SK-N-SH (cell line): ENCODE measurements around the gene TMPRSS15. TPM values are rescaled to one million over a fixed set of nuclear protein-coding genes. Genes with fewer than 3 reads are reported as not detected.

ENCODE experiments used
- CTCF ChIA-PET: fragments of 300-600, 350-600 bp; formaldehyde crosslinking; extraction: SDS; loops from one replicate; lab custom pipeline; 2021; lab: Yijun Ruan, JAX
- POLR2A ChIA-PET: fragments of 350-600 bp; sonication (Branson Sonifier 250); formaldehyde crosslinking; extraction: SDS; loops from one replicate; lab custom pipeline; 2020; ENCODE audit warnings: antibody characterized with exemption, inconsistent platforms; lab: Yijun Ruan, JAX
- DNase-seq: peaks from one replicate; pipeline ENCODE4 v3.0.0; 2012
- H2AFZ ChIP-seq: fragments of 200-600 bp; sonication (generic); 2 replicates; pipeline ENCODE4 v1.8.1; 2016; ENCODE audit warnings: antibody characterized with exemption, mild to moderate bottlenecking, low read depth
- H3F3A ChIP-seq: fragments of 200-600 bp; sonication (generic); replicated peaks from 2 replicates; pipeline ENCODE3; 2016; ENCODE audit warnings: antibody characterized with exemption, mild to moderate bottlenecking; ENCODE audit not compliant: insufficient read depth
- H3K27ac ChIP-seq, 2 experiments: fragments of 200-500 bp in 1 of 2; fragments of 200-600 bp in 1 of 2; sonication (Bioruptor generic) in 1 of 2; sonication (generic), shearing (Covaris generic) in 1 of 2; 2 replicates each; pipeline versions ENCODE4 v1.5.1 to v1.6.1; 2014 to 2016; ENCODE audit warnings: low read depth in 2 of 2, inconsistent platforms in 1 of 2, low read length in 1 of 2, mild to moderate bottlenecking in 1 of 2, mixed read lengths in 1 of 2
- H3K27me3 ChIP-seq: fragments of 200-600 bp; sonication (generic), shearing (Covaris generic); 2 replicates; pipeline ENCODE4 v1.6.1; 2016; ENCODE audit warnings: mixed run types; ENCODE audit not compliant: insufficient read depth
- H3K36me3 ChIP-seq, 2 experiments: fragments of 200-500 bp in 1 of 2; fragments of 200-600 bp in 1 of 2; sonication (Bioruptor generic) in 1 of 2; sonication (generic) in 1 of 2; replicated peaks in 1 of 2; 2 replicates each; pipeline versions ENCODE3 to v1.5.1; 2014 to 2016; ENCODE audit warnings: low read length in 1 of 2, mild to moderate bottlenecking in 1 of 2; ENCODE audit not compliant: insufficient read depth in 2 of 2, control insufficient read depth in 1 of 2
- H3K4me1 ChIP-seq, 2 experiments: fragments of 200-500 bp in 1 of 2; fragments of 200-600 bp in 1 of 2; sonication (Bioruptor generic) in 1 of 2; sonication (generic), shearing (Covaris generic) in 1 of 2; 2 replicates each; pipeline versions ENCODE4 v1.5.1 to v1.6.1; 2014 to 2016; ENCODE audit warnings: low read depth in 1 of 2, low read length in 1 of 2, mixed run types in 1 of 2; ENCODE audit not compliant: insufficient read depth in 2 of 2, control insufficient read depth in 1 of 2
- H3K4me2 ChIP-seq: fragments of 200-600 bp; sonication (generic), shearing (Covaris generic); 2 replicates; pipeline ENCODE4 v1.6.1; 2017; ENCODE audit warnings: mixed run types
- H3K4me3 ChIP-seq, 2 experiments: fragments of 200-500 bp in 1 of 2; fragments of 200-600 bp in 1 of 2; sonication (Bioruptor generic) in 1 of 2; sonication (generic), shearing (Covaris generic) in 1 of 2; 2 replicates each; pipeline versions ENCODE4 v1.5.1 to v1.8.1; 2014 to 2016; ENCODE audit warnings: low read depth in 2 of 2, inconsistent platforms in 1 of 2, low read length in 1 of 2, mild to moderate bottlenecking in 1 of 2, mixed read lengths in 1 of 2, moderate library complexity in 1 of 2
- H3K79me2 ChIP-seq: fragments of 200-600 bp; sonication (generic); 2 replicates; pipeline ENCODE4 v1.8.1; 2017; ENCODE audit warnings: mild to moderate bottlenecking; ENCODE audit not compliant: insufficient read depth
- H3K9ac ChIP-seq: fragments of 200-600 bp; sonication (generic); 2 replicates; pipeline ENCODE4 v1.6.1; 2017; ENCODE audit warnings: mixed run types
- H3K9me2 ChIP-seq: fragments of 200-600 bp; sonication (generic); 2 replicates; pipeline ENCODE4 v1.6.1; 2017; ENCODE audit warnings: mixed run types
- H3K9me3 ChIP-seq: fragments of 200-600 bp; sonication (generic); 2 replicates; pipeline ENCODE4 v1.6.1; 2017; ENCODE audit warnings: mixed run types, mild to moderate bottlenecking, moderate library complexity
- H4K20me1 ChIP-seq: fragments of 200-600 bp; sonication (generic); 2 replicates; pipeline ENCODE4 v1.6.1; 2017; ENCODE audit warnings: mild to moderate bottlenecking, mixed run types; ENCODE audit not compliant: insufficient read depth
- CHD2 ChIP-seq: fragments of 150-350 bp; IDR thresholded peaks from 2 replicates; pipeline ENCODE4 v1.6.1; 2018; ENCODE audit warnings: low read length; ENCODE audit not compliant: partially characterized antibody
- CTCF ChIP-seq: fragments of 200-600 bp; sonication (generic); IDR thresholded peaks from 2 replicates; pipeline ENCODE4 v1.6.1; 2017; ENCODE audit warnings: antibody characterized with exemption, mild to moderate bottlenecking, moderate library complexity
- ELF1 ChIP-seq: IDR thresholded peaks from 2 replicates; pipeline ENCODE4 v1.4.0; 2012
- GATA2 ChIP-seq: sonication (generic); formaldehyde crosslinking; IDR thresholded peaks from 2 replicates; pipeline ENCODE4 v1.5.0; 2020; ENCODE audit warnings: mild to moderate bottlenecking, missing genetic modification reagents
- RAD21 ChIP-seq: IDR thresholded peaks from 2 replicates; pipeline ENCODE4 v1.6.1; 2012; ENCODE audit warnings: mild to moderate bottlenecking, low read length
- REST ChIP-seq: IDR thresholded peaks from 2 replicates; pipeline ENCODE4 v1.6.1; 2012; ENCODE audit warnings: mild to moderate bottlenecking, low read depth, low read length, moderate library complexity
- USF1 ChIP-seq: IDR thresholded peaks from 2 replicates; pipeline ENCODE4 v1.4.0; 2012; ENCODE audit warnings: low read depth, borderline replicate concordance
- ZBTB33 ChIP-seq: IDR thresholded peaks from 2 replicates; pipeline ENCODE4 v1.4.0; 2012; ENCODE audit warnings: low read depth, borderline replicate concordance
- WGBS: methylation state at CpG from one replicate; pipeline ENCODE4 v1.1.6; 2017; ENCODE audit warnings: low lambda C conversion rate; 5-methylcytosine and 5-hydroxymethylcytosine counted together
- polyA plus RNA-seq, 3 experiments: library from polyadenylated mRNA; depleted of rRNA; stranded (reverse); fragments of >200 nt; gene quantifications; 2 replicates each; pipeline ENCODE4 v1.2.3, GENCODE V29; 2012

Gene TMPRSS15
- polyA plus RNA-seq, 1 of the 3 experiments (the other 2 are of a cell fraction) = 0.03 TPM

GRCh38 chr21:18350216-18350615 is 53.4 kb downstream of the TMPRSS15 start:
- WGBS = 19% methylated on average over 2 of the region's 2 CpGs
- H3K36me3 ChIP-seq = no peaks in the 10 kb centered on the region
- H3K27ac ChIP-seq = no peak overlapping the region
- no peaks in the 10 kb centered on the region for H4K20me1 ChIP-seq
- no peaks in the 10 kb centered on the region for H3K9me3 ChIP-seq
- no peaks in the 10 kb centered on the region for H3F3A ChIP-seq
- H3K4me2 ChIP-seq = no peak overlapping the region
- ChIA-PET POLR2A (no interaction called here), CTCF (no interaction called here)
- no peak overlapping the region for H3K4me3 ChIP-seq
- H3K9ac ChIP-seq = no peak overlapping the region
- no peak overlapping the region for H2AFZ ChIP-seq
- TF ChIP-seq CTCF (no peak), ZBTB33 (no peak), CHD2 (no peak), USF1 (no peak), RAD21 (no peak), GATA2 (CRISPR knock-in tag) (no peak), REST (no peak)
- TF ChIP-seq, all 33 proteins: peak for 0
- no peaks in the 10 kb centered on the region for H3K27me3 ChIP-seq
- H3K4me1 ChIP-seq = no peaks in the 10 kb centered on the region
- no peaks in the 10 kb centered on the region for H3K9me2 ChIP-seq
- DNase-seq = no peak
- no peaks in the 10 kb centered on the region for H3K79me2 ChIP-seq

- DNase-seq = no peak
- Histone ChIP-seq H3K36me3 (no peaks in the 10 kb centered on the region), H3F3A (no peaks in the 10 kb centered on the region), H3K4me2 (no peak overlapping the region), H3K4me3 (no peak overlapping the region), H3K27me3 (no peaks in the 10 kb centered on the region), H3K79me2 (no peaks in the 10 kb centered on the region), H3K4me1 (no peaks in the 10 kb centered on the region), H2AFZ (no peak overlapping the region), H3K27ac (no peak overlapping the region), H3K9ac (no peak overlapping the region), H4K20me1 (no peaks in the 10 kb centered on the region), H3K9me2 (no peaks in the 10 kb centered on the region), H3K9me3 (no peaks in the 10 kb centered on the region)
- CTCF ChIA-PET = no interaction called here
- TF ChIP-seq ELF1 = no peak
- POLR2A ChIA-PET = no interaction called here
- under 1% methylated on average over 4 of the region's 4 CpGs for WGBS
Measured at GRCh38 chr21:18349468-18349867, 54.1 kb downstream of the TMPRSS15 start.
